BJ (cell line): ENCODE measurements around the gene PTGIS. TPM values are rescaled to one million over a fixed set of nuclear protein-coding genes. Genes with fewer than 3 reads are reported as not detected.

Experiments used
- CTCF ChIA-PET: fragments of 350-600 bp; formaldehyde crosslinking; extraction: SDS; loops from one replicate; lab custom pipeline; 2021; ENCODE audit warnings: antibody characterized with exemption, inconsistent platforms; lab: Yijun Ruan, JAX
- POLR2A ChIA-PET: fragments of 300-600 bp; sonication (Branson Sonifier 250); formaldehyde crosslinking; extraction: SDS; loops from one replicate; lab custom pipeline; 2021; ENCODE audit warnings: antibody characterized with exemption; lab: Charles Lee
- DNase-seq: peaks from one replicate; pipeline ENCODE4 v3.0.0-alpha.2; 2011; ENCODE audit warnings: low read depth
- H3K27me3 ChIP-seq: 2 replicates; pipeline ENCODE4 v1.6.0; 2011; ENCODE audit warnings: low read length; ENCODE audit not compliant: control insufficient read depth, insufficient read depth
- H3K36me3 ChIP-seq: 2 replicates; pipeline ENCODE4 v1.5.1; 2011; ENCODE audit warnings: low read length; ENCODE audit not compliant: control insufficient read depth, insufficient read depth
- H3K4me3 ChIP-seq: 2 replicates; pipeline ENCODE4 v1.5.1; 2011; ENCODE audit warnings: low read depth, mild to moderate bottlenecking, control low read depth, low read length
- polyA plus RNA-seq: library from polyadenylated mRNA; depleted of rRNA; stranded (reverse); fragments of >200 nt; gene quantifications from 2 replicates; pipeline ENCODE4 v1.2.3, GENCODE V29; 2011
- TF ChIP-seq, protein P1 (sequence below): IDR thresholded peaks from 2 replicates; pipeline ENCODE4 v1.5.1; 2011; ENCODE audit warnings: low read depth, mild to moderate bottlenecking, control low read depth, inconsistent platforms, low read length, moderate library complexity; ENCODE audit not compliant: insufficient read depth

PTGIS gene
- polyA plus RNA-seq, 1 experiment = 39.0 TPM

DNA sequence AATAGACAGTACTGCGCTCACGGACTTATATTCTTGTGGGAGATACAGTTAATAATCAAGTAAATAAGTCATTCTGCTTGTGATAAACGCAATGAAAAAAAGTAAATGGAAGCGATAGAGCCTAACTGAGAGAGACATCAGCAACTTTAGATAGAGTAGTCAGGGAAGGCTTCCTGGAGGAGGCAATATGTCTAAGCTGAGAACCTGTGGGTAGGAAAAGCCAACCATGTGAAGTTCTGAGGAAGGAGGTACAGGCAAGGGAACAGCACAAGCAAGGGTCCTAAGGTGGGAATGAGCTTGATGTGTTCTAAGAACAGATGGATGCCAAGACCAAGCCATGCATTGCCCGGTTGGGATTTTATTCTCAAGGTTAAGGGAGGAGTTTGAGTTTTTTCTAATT is 78.2 kb downstream of the PTGIS start:
- peaks cover 9% of the 10 kb centered on the region for H3K27me3 ChIP-seq
- H3K36me3 ChIP-seq = no peaks in the 10 kb centered on the region
- ChIA-PET CTCF (interaction anchor here (2.4 kb wide), 1 partner anchor 17 kb away, joined by 5 read pairs; no protein-coding TSS in a partner anchor), POLR2A (no interaction called here)
- no peak overlapping the region for H3K4me3 ChIP-seq
- DNase-seq = no peak
- TF ChIP-seq, protein P1, sequence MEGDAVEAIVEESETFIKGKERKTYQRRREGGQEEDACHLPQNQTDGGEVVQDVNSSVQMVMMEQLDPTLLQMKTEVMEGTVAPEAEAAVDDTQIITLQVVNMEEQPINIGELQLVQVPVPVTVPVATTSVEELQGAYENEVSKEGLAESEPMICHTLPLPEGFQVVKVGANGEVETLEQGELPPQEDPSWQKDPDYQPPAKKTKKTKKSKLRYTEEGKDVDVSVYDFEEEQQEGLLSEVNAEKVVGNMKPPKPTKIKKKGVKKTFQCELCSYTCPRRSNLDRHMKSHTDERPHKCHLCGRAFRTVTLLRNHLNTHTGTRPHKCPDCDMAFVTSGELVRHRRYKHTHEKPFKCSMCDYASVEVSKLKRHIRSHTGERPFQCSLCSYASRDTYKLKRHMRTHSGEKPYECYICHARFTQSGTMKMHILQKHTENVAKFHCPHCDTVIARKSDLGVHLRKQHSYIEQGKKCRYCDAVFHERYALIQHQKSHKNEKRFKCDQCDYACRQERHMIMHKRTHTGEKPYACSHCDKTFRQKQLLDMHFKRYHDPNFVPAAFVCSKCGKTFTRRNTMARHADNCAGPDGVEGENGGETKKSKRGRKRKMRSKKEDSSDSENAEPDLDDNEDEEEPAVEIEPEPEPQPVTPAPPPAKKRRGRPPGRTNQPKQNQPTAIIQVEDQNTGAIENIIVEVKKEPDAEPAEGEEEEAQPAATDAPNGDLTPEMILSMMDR = no peak

- POLR2A ChIA-PET = no interaction called here
- Histone ChIP-seq H3K36me3 (no peaks in the 10 kb centered on the region), H3K4me3 (no peak overlapping the region), H3K27me3 (peaks cover 14% of the 10 kb centered on the region)
- DNase-seq = no peak
- TF ChIP-seq, protein P1 = no peak
- CTCF ChIA-PET = interaction anchor here (2.2 to 6.0 kb wide), 4 partner anchors 10 to 154 kb away, joined by 6 to 140 read pairs (median 40); no protein-coding TSS in a partner anchor
Measured at GRCh38 chr20:49486064-49486463, 81.9 kb downstream of the PTGIS start.

DNA sequence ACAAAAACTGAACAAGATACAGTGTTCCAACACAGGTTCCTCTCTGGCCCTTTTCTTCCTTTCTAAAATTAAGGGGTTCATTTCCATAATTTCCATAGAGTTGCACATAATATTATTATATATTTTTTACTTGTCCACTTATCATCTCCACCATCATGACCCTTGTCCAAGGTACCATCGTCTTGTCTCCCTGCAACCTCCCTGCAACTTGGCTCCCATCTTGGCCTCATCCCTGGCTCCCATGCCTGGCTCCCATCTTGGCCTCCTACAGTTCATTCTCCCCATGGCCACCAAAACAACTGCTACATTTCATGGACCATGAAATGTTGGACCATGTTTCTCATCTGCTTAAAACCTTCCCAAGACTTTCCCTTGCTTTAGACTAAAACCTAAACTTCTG is 82.4 kb downstream of the PTGIS start:
- TF ChIP-seq, protein P1 = no peak
- CTCF ChIA-PET = interaction anchor here (1.5 to 6.0 kb wide), 10 partner anchors 8 to 154 kb away, joined by 3 to 140 read pairs (median 12); no protein-coding TSS in a partner anchor
- POLR2A ChIA-PET = interaction anchor here (0.6 kb wide), 2 partner anchors 21 to 34 kb away, joined by 6 to 12 read pairs; no protein-coding TSS in a partner anchor

DNA sequence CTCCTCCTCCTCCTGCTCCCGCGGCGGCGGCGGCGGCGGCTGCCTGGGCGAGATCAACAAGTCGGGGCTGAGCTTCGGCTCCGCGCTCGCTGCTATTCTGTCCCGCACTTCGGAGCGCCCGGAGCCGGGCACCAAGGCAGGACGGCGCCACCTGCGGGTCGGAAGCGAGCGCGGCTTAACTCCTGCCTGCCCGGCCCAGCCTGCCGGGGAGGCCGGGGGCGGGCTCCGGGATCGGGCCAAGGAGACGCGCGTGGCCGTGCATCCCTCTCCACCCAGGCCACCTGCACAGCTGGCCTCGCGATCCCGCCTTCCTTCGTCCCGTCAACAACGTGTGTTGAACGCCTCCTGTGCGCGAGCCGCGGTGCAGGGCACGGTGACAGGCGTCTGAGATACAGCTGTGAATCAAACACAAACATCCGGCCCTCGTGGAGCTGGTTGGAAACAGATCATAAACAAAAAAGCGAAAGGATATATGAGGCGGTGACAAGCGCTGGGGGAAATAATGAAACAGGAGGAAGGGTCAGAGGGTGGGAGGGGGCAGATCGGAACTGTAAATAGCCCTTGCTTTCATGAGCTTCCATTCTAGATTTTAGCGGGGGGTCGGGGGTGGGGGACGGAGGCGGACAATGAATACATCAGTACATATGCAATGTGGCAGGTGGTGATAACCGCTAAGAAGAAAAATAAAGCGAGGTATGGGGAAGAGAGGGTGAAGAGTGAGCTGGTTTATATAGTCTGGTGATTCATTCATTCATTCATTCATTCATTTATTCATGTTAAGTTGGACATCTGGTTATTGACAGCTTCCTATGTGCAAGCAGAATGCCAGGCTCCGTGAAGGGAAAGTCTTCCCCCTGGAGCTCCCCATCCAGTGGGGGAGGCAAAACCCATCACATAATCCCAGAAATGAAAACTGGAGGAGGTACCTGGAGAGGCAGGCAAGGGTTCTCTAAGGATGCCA is 83.5 kb downstream of the PTGIS start:
- Histone ChIP-seq H3K27me3 (peaks cover 15% of the 10 kb centered on the region), H3K36me3 (no peaks in the 10 kb centered on the region), H3K4me3 (peak overlapping the region; percentile 42)
- POLR2A ChIA-PET = interaction anchor here (0.6 kb wide), 2 partner anchors 22 to 32 kb away, joined by 6 to 12 read pairs; no protein-coding TSS in a partner anchor
- no peak for DNase-seq
- CTCF ChIA-PET = interaction anchor here (0.5 to 6.0 kb wide), 46 partner anchors 8 to 392 kb away, joined by 3 to 140 read pairs (median 4); no protein-coding TSS in a partner anchor
- TF ChIP-seq, protein P1 = peak; percentile 69

More for the DNA sequence above, 82.4 kb downstream of the PTGIS start:
- Histone ChIP-seq H3K27me3 (peaks cover 14% of the 10 kb centered on the region), H3K36me3 (no peaks in the 10 kb centered on the region), H3K4me3 (no peak overlapping the region)
- DNase-seq = no peak

DNA sequence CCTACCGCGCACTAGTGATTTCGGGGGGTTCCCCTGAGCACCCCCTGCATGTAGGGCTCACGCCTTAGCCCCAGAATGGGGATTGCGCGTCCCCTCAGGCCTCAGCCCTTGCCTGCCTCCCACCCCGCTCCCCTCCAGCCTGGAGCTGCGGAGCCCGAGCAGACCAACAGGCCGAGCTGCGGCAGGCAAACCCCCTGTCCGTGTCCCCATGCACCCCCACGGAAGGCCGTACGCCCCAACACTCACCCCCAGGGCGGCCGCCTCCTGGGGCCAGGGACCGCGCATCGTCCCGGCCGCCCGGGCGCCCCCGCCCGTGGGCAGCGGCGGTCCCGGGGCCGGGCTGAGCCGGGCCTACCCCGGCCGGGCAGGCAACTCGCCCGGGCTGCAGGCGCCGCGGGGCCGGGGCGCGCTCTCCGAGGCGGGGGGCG is 84.2 kb downstream of the PTGIS start:
- CTCF ChIA-PET = interaction anchor here (0.5 to 6.0 kb wide), 40 partner anchors 9 to 393 kb away, joined by 3 to 140 read pairs (median 5); no protein-coding TSS in a partner anchor
- POLR2A ChIA-PET = no interaction called here
- Histone ChIP-seq H3K4me3 (peak overlapping the region; percentile 12; the same call in 1 of the 2 replicates), H3K27me3 (peaks cover 13% of the 10 kb centered on the region), H3K36me3 (no peaks in the 10 kb centered on the region)
- TF ChIP-seq, protein P1 = no peak
- DNase-seq = no peak
